ENCODE measurements around the gene SLTM. TPM values are rescaled to one million over a fixed set of nuclear protein-coding genes. Genes with fewer than 3 reads are reported as not detected.

Gene SLTM
- total and polyA plus RNA-seq, 12 donors = 33.4 to 74.8 (median 44.4) TPM

DNA sequence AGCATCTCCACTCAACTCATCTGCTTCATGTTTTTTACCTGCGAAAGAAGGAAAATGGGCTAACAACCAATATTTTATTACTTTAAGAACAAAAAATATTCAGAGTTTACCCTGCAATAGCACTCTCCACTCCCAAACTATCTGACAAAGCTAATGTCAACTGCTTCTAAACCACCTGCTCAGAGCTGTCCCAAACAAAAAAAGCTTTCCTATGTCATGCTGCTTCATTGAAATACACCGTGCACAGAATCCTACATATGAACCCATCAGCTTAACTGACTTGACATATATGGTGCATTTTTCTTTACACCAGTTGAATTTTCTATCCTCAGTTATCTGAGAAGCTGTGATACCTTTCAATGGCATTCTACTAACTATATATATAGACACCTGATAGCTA lies 16.5 kb downstream of the SLTM start:
- no peak for ATAC-seq
- no peak for DNase-seq
- Histone ChIP-seq H3K4me1 (peaks cover 3 to 32% (median 21%) of the 10 kb centered on the region in 9 donors), H3K4me3 (no peak overlapping the region), H3K9me3 (no peaks in the 10 kb centered on the region), H3K36me3 (peaks cover 0 to 91% (median 20%) of the 10 kb centered on the region in 9 donors), H3K27me3 (no peaks in the 10 kb centered on the region), H3K27ac (no peak overlapping the region)
- TF ChIP-seq, protein P1, sequence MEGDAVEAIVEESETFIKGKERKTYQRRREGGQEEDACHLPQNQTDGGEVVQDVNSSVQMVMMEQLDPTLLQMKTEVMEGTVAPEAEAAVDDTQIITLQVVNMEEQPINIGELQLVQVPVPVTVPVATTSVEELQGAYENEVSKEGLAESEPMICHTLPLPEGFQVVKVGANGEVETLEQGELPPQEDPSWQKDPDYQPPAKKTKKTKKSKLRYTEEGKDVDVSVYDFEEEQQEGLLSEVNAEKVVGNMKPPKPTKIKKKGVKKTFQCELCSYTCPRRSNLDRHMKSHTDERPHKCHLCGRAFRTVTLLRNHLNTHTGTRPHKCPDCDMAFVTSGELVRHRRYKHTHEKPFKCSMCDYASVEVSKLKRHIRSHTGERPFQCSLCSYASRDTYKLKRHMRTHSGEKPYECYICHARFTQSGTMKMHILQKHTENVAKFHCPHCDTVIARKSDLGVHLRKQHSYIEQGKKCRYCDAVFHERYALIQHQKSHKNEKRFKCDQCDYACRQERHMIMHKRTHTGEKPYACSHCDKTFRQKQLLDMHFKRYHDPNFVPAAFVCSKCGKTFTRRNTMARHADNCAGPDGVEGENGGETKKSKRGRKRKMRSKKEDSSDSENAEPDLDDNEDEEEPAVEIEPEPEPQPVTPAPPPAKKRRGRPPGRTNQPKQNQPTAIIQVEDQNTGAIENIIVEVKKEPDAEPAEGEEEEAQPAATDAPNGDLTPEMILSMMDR (IDR thresholded peaks at IDR 0.05) = no peak
- intact Hi-C loops (cut with DNase I) = no loop called here
- 95 to 99% methylated on average over 2 of the region's 2 CpGs for WGBS, 2 donors

GRCh38 chr15:58910456-58910855 lies 23.0 kb downstream of the SLTM start:
- no peak for DNase-seq
- no peak overlapping the region for H3K27ac ChIP-seq
- ATAC-seq = no peak
- WGBS, 2 donors = 95 to 96% methylated on average over 4 of the region's 4 CpGs
- peaks cover 0 to 14% (median 4%) of the 10 kb centered on the region in 9 donors for H3K4me1 ChIP-seq
- H3K27me3 ChIP-seq = no peaks in the 10 kb centered on the region
- H3K9me3 ChIP-seq = no peaks in the 10 kb centered on the region
- H3K4me3 ChIP-seq = no peak overlapping the region
- H3K36me3 ChIP-seq = peaks cover 0 to 90% (median 16%) of the 10 kb centered on the region in 9 donors
- intact Hi-C loops (cut with DNase I) = no loop called here
- TF ChIP-seq, protein P1 (IDR thresholded peaks at IDR 0.05) = no peak

GRCh38 chr15:58909616-58910015 lies 23.9 kb downstream of the SLTM start:
- DNase-seq (no peak), ATAC-seq (peak in 1 of 8 donors; percentile 28)
- Histone ChIP-seq H3K27ac (no peak overlapping the region), H3K4me3 (no peak overlapping the region), H3K4me1 (peaks cover 0 to 14% (median 4%) of the 10 kb centered on the region in 9 donors), H3K27me3 (no peaks in the 10 kb centered on the region), H3K36me3 (peaks cover 0 to 90% (median 16%) of the 10 kb centered on the region in 9 donors), H3K9me3 (no peaks in the 10 kb centered on the region)
- 93 to 100% methylated on average over 1 of the region's 1 CpG for WGBS, 2 donors
- TF ChIP-seq, protein P1 (IDR thresholded peaks at IDR 0.05) = no peak
- intact Hi-C loops (cut with DNase I) = no loop called here

GRCh38 chr15:58908550-58909309 lies 24.7 kb downstream of the SLTM start:
- no peak for ATAC-seq
- intact Hi-C loops (cut with DNase I) = no loop called here
- WGBS, 2 donors = 91 to 94% methylated on average over 6 of the region's 6 CpGs

More at GRCh38 chr15:58908550-58909309, 24.7 kb downstream of the SLTM start:
- TF ChIP-seq, protein P1 (IDR thresholded peaks at IDR 0.05) = no peak
- no peak for DNase-seq
- Histone ChIP-seq H3K27me3 (no peaks in the 10 kb centered on the region), H3K4me1 (peaks cover 0 to 14% (median 4%) of the 10 kb centered on the region in 9 donors), H3K27ac (no peak overlapping the region), H3K36me3 (peaks cover 0 to 90% (median 16%) of the 10 kb centered on the region in 9 donors), H3K9me3 (no peaks in the 10 kb centered on the region), H3K4me3 (no peak overlapping the region)

Data from heart right ventricle (tissue), 16 donors.